Smooth muscle cell (in vitro differentiated cells): Measurements from ENCODE around the gene METAP1D. TPM values are rescaled to one million over a fixed set of nuclear protein-coding genes. Genes with fewer than 3 reads are reported as not detected.

Experiments used
- DNase-seq: peaks from one replicate; lab custom pipeline; 2025; ENCODE audit not compliant: unreplicated experiment; lab: John Stamatoyannopoulos, UW
- H2AFZ ChIP-seq: fragments of 200-600 bp; sonication (generic); 2 replicates; pipeline ENCODE4 v1.6.0; 2016; ENCODE audit warnings: antibody characterized with exemption, low read depth, mild to moderate bottlenecking
- H3F3A ChIP-seq: fragments of 200-600 bp; sonication (generic); 2 replicates; pipeline ENCODE4 v1.6.0; 2017; ENCODE audit warnings: antibody characterized with exemption, low read depth
- H3K27ac ChIP-seq: fragments of 200-600 bp; sonication (generic); 2 replicates; pipeline ENCODE4 v1.5.1; 2016; ENCODE audit warnings: low read depth, mild to moderate bottlenecking
- H3K27me3 ChIP-seq: fragments of 200-600 bp; sonication (generic); 2 replicates; pipeline ENCODE4 v1.6.1; 2016; ENCODE audit warnings: low read depth, mild to moderate bottlenecking
- H3K36me3 ChIP-seq: fragments of 200-600 bp; sonication (generic); 2 replicates; pipeline ENCODE4 v1.5.1; 2016; ENCODE audit warnings: low read depth
- H3K4me1 ChIP-seq: fragments of 200-600 bp; sonication (generic); 2 replicates; pipeline ENCODE4 v1.5.1; 2016; ENCODE audit warnings: low read depth
- H3K4me2 ChIP-seq: fragments of 200-600 bp; sonication (generic); 2 replicates; pipeline ENCODE4 v1.6.0; 2016; ENCODE audit warnings: mild to moderate bottlenecking
- H3K4me3 ChIP-seq: fragments of 200-600 bp; sonication (generic); 2 replicates; pipeline ENCODE4 v1.5.1; 2016; ENCODE audit warnings: mild to moderate bottlenecking
- H3K79me2 ChIP-seq: fragments of 200-600 bp; sonication (generic); 2 replicates; pipeline ENCODE4 v1.6.0; 2016; ENCODE audit warnings: low read depth, mild to moderate bottlenecking
- H3K9ac ChIP-seq: fragments of 200-600 bp; sonication (generic); 2 replicates; pipeline ENCODE4 v1.6.0; 2016; ENCODE audit warnings: low read depth
- H3K9me3 ChIP-seq: fragments of 200-600 bp; sonication (generic); replicated peaks from 2 replicates; pipeline ENCODE4 v1.5.1; 2016; ENCODE audit warnings: low read depth
- H4K20me1 ChIP-seq: fragments of 200-600 bp; sonication (generic); 2 replicates; pipeline ENCODE4 v1.6.0; 2016; ENCODE audit warnings: low read depth
- WGBS: methylation state at CpG from one replicate; pipeline ENCODE4 v1.1.7; 2016; ENCODE audit warnings: low lambda C conversion rate; 5-methylcytosine and 5-hydroxymethylcytosine counted together
- polyA plus RNA-seq: library from polyadenylated mRNA; unstranded; fragments of >200 nt; fragmentation: Nextera tagmentation; extraction: Ambion mirVana; gene quantifications from 2 replicates; pipeline ENCODE4 v1.2.1, GENCODE V29; 2016
- total RNA-seq: library from RNA; depleted of rRNA; stranded (reverse); fragments of >200 nt; gene quantifications from 2 replicates; pipeline ENCODE4 v1.2.3, GENCODE V29; 2014
- TF ChIP-seq, protein P1 (sequence below): fragments of 200-600 bp; sonication (generic); IDR thresholded peaks from 2 replicates; pipeline ENCODE4 v1.5.1; 2017; ENCODE audit warnings: borderline replicate concordance, mild to moderate bottlenecking, antibody characterized with exemption; ENCODE audit not compliant: insufficient read depth, poor library complexity, severe bottlenecking

Gene METAP1D
- total and polyA plus RNA-seq, 2 experiments from 2014 or later = 5.9 to 7.5 TPM

GRCh38 chr2:171956135-171956825 lies 43.5 kb upstream of the METAP1D start:
- no peaks in the 10 kb centered on the region for H3K36me3 ChIP-seq
- H3K27me3 ChIP-seq = no peaks in the 10 kb centered on the region
- H2AFZ ChIP-seq = no peak overlapping the region
- 98% methylated on average over 7 of the region's 7 CpGs for WGBS
- TF ChIP-seq, protein P1, sequence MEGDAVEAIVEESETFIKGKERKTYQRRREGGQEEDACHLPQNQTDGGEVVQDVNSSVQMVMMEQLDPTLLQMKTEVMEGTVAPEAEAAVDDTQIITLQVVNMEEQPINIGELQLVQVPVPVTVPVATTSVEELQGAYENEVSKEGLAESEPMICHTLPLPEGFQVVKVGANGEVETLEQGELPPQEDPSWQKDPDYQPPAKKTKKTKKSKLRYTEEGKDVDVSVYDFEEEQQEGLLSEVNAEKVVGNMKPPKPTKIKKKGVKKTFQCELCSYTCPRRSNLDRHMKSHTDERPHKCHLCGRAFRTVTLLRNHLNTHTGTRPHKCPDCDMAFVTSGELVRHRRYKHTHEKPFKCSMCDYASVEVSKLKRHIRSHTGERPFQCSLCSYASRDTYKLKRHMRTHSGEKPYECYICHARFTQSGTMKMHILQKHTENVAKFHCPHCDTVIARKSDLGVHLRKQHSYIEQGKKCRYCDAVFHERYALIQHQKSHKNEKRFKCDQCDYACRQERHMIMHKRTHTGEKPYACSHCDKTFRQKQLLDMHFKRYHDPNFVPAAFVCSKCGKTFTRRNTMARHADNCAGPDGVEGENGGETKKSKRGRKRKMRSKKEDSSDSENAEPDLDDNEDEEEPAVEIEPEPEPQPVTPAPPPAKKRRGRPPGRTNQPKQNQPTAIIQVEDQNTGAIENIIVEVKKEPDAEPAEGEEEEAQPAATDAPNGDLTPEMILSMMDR = no peak
- no peak overlapping the region for H3K4me2 ChIP-seq
- no peak overlapping the region for H3K4me3 ChIP-seq
- H3K9me3 ChIP-seq = no peaks in the 10 kb centered on the region
- H4K20me1 ChIP-seq = peaks cover 24% of the 10 kb centered on the region
- H3K79me2 ChIP-seq = peaks cover 2% of the 10 kb centered on the region
- DNase-seq = no peak
- H3K4me1 ChIP-seq = no peaks in the 10 kb centered on the region
- no peak overlapping the region for H3K9ac ChIP-seq
- no peaks in the 10 kb centered on the region for H3F3A ChIP-seq
- H3K27ac ChIP-seq = no peak overlapping the region

DNA sequence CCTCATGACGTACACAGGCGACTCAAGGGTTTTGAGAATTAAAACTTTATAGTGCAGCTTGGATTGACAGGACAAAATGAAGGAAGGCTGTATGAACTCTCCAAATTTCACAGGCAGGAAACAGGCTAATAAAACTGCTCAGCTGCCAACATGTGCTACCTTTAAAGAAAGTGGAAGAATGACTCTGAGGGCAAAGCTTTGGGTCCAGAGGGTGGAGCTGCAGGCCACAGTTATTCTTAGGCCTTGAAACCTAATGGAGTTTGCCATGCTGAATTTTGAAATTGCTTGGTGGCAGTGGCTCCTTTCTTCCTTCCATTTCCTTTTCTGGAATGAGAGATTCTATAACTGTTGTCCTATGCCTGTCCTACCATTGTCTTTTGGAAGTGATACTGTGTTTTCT lies 42.7 kb upstream of the METAP1D start:
- TF ChIP-seq, protein P1 = no peak
- no peaks in the 10 kb centered on the region for H3K4me1 ChIP-seq
- no peak overlapping the region for H3K27ac ChIP-seq
- no peak overlapping the region for H3K4me2 ChIP-seq
- H3K79me2 ChIP-seq = peaks cover 7% of the 10 kb centered on the region
- H3K4me3 ChIP-seq = no peak overlapping the region
- H3K36me3 ChIP-seq = no peaks in the 10 kb centered on the region
- no peaks in the 10 kb centered on the region for H3K27me3 ChIP-seq
- H3F3A ChIP-seq = no peaks in the 10 kb centered on the region
- no peak for DNase-seq
- WGBS = 97% methylated on average over 2 of the region's 2 CpGs
- no peak overlapping the region for H2AFZ ChIP-seq
- no peaks in the 10 kb centered on the region for H3K9me3 ChIP-seq
- H3K9ac ChIP-seq = no peak overlapping the region
- H4K20me1 ChIP-seq = peaks cover 19% of the 10 kb centered on the region

DNA sequence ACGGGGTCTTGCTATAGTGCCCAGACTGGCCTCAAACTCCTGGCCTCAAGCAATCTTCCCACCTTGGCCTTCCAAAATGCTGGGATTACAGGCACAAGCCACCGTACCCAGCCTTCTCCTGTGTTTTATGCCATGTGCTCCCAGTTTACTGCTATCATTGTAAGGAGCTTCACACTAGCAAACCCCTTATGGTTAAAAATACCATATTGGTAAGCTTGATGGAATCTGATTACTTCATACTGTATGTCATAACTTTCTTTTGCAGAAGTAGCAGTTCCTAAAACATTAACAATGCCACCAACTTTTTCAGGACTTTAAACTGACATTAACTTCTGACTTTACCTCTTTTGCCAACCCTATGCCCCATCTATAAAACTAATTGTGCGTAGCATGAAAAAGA lies 41.3 kb upstream of the METAP1D start:
- TF ChIP-seq, protein P1 = no peak
- Histone ChIP-seq H3K4me3 (no peak overlapping the region), H3K9ac (no peak overlapping the region), H3K9me3 (no peaks in the 10 kb centered on the region), H4K20me1 (peaks cover 16% of the 10 kb centered on the region), H3K27me3 (no peaks in the 10 kb centered on the region), H3K79me2 (peaks cover 9% of the 10 kb centered on the region), H3F3A (no peaks in the 10 kb centered on the region), H3K4me2 (peak overlapping the region; percentile 13), H3K36me3 (no peaks in the 10 kb centered on the region), H3K4me1 (peaks cover 5% of the 10 kb centered on the region), H2AFZ (no peak overlapping the region), H3K27ac (no peak overlapping the region)
- no peak for DNase-seq
- WGBS = 89% methylated on average over 3 of the region's 3 CpGs

- Histone ChIP-seq H3K9me3 (no peaks in the 10 kb centered on the region), H3F3A (no peaks in the 10 kb centered on the region), H3K4me1 (peaks cover 18% of the 10 kb centered on the region), H3K4me3 (no peak overlapping the region), H3K4me2 (no peak overlapping the region), H3K9ac (no peak overlapping the region), H2AFZ (no peak overlapping the region), H3K27ac (no peak overlapping the region), H3K36me3 (no peaks in the 10 kb centered on the region), H3K79me2 (peaks cover 7% of the 10 kb centered on the region), H3K27me3 (no peaks in the 10 kb centered on the region), H4K20me1 (peaks cover 23% of the 10 kb centered on the region)
- DNase-seq = no peak
- TF ChIP-seq, protein P1 = no peak
- WGBS = 92% methylated on average over 2 of the region's 2 CpGs
Observed at GRCh38 chr2:171959998-171960397, 39.8 kb upstream of the METAP1D start.
